ENCODE results near the gene UXS1.

The UXS1 gene

DNA sequence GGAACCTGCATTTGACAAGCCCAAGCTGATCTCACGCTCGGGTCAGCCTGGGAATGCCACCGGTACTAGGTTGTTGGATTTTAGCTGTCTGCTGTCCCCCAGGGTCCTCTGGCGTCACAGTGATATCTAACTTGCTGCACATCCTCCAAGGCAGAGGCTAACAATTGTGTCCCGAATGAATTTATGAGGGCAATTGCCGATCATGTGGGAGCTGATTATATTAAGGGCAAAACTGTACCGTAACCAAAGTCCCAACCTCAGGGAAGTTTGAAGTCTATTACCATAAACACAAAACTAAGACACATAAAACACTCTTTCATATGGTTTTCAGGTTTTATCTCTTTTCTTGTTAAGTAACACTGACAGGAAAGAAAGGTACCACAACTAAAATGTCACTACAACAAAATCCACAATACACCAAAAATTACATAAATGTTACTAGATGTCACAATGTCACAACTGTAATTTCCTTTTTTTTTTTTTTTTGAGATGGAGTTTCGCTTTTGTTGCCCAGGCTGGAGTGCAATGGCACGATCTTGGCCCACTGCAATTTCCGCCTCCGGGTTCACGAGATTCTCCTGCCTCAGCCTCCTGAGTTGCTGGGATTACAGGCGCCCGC lies 6.7 kb downstream of the UXS1 start:
- DNase-seq: no peak

DNA sequence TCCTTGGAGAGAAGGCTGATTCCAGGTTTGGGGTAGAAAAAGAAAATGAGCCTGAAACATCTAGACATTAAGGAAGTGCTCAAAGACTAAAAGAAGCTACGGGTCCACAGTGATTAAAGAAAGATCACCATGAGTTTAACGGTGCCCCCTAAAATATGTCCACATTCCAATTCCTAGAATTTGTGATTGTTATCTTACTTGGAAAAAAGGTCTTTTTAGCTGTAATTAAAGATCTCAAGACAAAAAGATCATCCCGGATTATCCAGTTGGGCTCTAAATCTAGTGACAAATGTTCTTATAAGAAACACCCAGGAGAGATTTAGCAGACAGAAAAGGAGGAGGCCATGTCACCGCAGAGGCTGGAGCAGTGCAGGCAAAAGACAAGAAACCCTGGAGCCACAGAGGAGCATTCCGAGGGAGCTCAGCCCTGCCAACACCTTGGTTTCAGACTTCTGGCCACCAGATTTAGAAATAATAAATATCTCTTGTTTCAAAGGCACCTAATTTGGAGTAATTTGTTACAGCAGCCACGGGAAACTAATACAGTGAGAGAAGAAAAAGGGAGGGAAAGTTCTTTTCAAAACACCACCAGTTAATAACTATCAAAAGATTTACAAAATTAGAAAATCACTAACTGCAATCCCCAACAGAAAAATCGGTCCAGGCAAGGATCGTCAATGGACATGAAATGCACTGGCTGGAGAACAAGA lies 8.5 kb downstream of the UXS1 start:
- no peak for DNase-seq

DNA sequence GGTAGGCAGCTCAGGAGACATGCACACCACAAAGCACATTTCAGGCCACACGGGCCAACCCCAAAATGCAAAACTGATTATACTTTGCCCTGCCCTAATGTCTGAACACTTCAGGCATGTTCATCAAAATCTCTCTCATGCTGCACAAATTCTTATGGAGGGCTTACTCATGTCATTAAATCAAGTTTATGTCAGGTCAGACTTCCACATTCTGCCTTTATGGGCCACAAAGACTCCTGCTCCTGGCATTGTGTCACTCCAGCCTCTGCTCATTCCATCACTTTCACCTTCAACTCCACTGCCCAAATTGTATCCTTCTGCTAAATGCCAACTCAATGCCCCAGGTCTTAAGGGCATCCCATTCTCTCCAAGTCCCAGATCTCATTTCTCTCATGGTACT lies 9.2 kb downstream of the UXS1 start:
- no peak for DNase-seq

DNA sequence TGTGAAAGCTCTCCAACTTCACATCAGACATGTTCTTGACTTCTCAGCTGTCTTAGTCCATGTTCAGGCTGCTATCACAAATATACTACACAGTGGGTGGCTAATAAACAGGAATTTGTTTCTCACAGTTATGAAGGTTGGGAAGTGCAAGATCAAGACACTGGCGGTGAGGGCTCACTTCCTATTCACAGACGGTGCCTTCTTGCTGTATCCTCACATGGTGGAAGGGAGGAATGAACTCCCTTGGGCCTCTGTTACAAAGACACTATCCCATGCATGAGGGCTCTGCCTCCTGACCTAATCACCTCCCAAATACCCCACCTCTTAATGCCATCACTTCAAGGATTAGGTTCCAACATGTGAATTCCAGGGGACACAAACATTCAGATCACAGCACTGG lies 9.7 kb downstream of the UXS1 start:
- DNase-seq: no peak

DNA sequence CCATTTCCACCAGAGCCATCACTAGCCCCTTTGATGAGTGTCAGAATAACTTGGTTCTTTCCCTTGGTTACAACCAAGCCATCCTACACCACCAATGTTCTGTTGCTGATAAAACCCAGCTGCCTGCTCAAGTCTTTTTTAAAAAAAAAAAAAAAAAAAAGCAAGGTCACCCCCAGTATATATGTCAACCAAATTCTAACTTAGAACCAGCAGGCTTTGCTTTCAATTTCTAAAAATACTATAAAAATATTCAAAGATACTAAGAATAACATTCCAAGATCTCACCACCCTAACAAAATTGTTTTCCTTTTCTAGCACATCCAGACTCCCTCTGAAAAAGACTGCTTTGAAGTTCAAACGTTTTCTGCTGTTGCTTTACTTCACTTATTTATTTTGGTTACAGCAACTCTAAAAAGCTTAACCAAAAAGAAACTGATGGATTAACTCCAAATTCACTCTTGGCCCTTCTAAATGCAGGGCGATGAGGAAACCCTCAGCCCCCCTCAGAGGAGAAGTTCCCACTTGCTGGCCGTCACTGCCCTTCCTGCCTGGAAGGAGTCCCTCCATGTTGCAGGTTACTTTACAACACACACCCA lies 10.9 kb downstream of the UXS1 start:
- no peak for DNase-seq

DNA sequence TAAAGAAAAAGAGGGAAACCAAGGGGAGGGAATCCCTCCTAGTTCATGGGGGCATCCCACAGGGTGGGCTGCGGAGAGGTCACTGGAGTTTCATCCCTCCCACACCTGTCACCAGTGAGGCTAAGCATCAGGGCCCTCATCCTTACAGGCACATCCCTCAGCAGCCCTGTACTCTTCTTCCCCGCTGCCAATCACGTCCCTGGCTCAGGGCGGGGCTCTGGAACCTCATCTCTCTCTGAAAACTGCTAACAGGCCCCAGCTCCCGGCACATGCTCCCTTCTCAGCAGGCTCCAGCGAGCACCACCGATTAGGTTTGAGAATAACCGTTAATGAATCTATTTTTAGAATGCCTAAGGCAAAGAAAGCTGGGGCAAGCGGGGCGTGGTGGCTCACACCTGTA lies 13.0 kb downstream of the UXS1 start:
- no peak for DNase-seq

DNA sequence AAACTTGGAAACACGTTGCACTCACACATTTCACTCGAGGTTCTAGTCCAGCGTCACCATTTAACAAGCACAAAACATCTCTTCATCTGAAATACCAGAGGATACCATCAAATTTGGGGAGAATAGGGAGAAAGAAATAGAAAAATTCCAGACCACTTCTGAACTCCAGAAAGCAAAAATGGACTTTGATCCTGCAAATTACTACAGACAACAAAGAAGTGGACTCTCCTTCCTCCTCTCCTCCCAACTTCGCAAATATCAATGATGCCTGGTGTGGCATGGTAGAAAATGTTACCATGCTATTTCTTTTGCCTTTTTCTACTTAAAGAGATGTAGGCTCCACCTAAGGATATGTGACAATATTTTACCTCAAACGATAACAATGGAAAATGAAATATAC lies 13.5 kb downstream of the UXS1 start:
- DNase-seq: no peak

DNA sequence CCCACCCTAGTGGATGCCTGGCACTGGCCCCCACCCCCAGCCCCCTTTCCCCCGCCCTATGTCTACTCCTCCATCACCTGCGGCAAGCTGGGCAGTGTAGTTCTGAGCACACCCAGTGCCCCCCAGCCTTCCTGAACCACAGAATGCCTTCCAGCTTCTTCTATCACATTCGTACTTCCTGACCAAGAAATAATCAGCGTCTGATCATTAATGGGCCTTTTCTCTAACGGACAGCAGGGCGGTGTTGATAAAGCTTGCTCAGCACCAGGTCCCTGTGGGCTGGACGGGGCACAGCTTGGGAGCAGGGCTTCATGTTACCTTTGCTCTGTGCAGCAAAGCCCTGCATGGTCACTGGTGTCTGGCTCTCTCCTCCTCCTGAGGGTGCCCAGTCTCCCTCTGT lies 15.4 kb downstream of the UXS1 start:
- DNase-seq: no peak

DNA sequence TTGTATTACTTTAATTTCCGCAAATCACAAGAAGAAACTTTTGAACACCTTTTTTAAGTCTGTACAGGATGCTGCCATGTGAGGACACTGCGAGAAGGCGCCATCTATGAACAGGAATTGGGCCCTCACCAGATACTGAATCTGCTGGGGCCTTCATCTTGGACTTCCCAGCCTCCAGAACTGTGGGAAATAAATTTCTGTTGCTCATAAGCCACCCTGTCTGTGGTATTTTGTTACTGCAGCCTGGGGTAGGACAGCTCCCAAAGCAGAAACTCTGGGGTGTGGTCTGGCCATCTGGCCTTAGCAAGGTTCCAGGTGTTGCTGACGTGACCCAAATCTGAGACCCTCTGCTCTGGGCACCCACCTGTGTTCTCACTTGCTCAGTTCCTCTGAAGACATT lies 16.5 kb downstream of the UXS1 start:
- DNase-seq: no peak

DNA sequence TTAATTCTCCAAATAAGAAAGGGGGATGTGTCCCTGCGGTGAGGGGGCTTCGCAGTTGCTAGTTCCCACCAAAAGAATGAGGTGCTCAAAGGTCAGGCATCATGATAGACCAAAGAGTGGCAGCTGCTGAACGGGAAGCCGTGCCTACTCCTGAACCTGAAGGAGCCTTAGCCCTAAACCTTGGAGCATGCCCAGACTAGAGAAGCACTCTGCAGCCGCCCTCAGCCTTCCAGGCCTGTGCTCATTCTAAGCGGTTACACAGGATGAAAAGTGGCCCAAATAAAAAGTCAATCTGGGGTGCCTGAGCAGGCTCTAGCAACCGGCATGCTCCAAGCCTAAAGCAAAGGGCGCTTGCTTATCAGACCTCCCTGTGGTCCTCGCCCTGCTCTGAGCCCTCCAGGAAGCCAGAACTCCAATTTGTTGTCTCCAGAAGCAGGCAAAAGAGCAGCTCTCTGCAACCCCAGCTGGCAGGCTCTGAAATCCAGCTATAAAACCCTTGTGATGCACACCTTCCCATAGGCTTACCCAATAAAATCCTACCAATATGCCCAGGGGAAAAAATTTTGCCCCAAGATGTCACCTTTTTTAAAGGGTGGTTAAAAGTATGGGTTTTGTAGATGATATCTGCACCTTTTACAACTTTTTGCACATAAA lies 17.5 kb downstream of the UXS1 start:
- no peak for DNase-seq

DNA sequence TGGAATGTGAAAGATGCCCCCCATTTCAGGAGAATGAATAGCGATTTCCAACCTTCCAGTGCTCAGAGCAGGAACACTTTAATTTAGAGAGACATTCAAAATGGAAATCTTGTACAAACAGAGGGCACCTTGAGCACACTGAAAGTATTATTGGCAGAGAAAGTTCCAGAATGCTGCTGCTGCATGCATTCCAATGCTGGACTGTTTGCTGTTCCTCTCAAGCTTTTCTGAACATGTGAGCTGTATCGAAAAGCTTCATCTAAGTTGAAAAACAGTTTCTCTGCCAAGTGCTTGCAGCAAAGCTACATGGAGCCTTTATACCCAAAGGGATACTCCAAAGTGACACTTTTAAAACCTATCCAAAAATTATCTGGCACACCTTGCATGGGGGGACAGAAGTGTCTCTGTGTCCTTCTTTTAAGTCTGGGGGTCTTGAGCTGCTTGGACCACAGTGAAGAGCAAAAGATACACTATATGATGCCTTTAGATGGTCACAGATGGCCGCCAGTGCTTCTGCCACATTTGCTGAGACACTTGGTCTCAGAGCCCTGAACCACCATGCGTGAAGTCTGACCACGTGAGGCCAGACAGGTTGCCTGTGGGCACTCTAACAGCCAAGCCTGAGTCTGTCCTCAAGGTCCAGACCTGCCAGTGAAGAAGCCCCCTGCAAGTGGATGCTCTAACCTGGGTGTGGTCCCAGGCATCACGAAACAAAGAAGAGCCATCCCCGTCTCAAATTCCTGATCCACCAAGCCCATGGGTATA lies 18.8 kb downstream of the UXS1 start:
- DNase-seq: no peak

DNA sequence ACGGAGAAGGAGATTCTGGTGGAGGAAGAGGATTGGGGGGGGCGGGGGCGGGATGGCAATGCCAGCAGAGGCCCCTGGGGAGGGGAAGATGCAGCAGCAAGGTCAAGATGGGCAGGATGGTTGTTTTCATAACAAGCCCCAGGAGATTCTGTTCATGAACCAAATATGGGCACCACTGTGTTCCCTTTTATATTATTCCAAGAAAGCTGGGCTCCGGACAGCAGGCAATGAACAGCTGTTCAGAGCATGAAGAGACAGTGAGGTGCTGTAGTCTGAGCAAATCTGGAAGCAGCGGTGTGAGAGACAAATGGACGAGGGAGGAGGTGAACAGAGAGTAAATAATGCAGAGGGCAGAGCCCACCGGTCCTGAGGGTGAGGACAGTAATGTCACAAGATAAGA lies 20.0 kb downstream of the UXS1 start:
- no peak for DNase-seq

DNA sequence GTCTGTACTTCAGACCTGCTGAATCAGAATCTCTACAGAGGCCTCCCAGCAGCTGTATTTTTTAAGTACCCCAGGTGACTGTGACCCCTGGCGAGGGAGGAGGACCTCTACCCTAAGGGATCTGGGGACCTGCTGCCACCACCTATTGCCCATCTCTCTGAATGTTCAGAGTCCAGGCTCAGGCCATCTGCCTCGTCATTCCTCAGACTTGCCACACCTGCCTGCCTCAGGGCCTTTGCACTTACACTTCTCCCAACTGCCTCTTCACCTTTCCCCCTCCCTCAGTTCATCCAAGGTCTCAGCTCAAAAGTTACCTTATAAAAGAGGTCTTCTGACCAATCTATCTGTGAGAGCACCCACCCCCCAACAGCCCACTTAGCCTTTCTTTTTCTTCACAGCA lies 21.5 kb downstream of the UXS1 start:
- DNase-seq: no peak

DNA sequence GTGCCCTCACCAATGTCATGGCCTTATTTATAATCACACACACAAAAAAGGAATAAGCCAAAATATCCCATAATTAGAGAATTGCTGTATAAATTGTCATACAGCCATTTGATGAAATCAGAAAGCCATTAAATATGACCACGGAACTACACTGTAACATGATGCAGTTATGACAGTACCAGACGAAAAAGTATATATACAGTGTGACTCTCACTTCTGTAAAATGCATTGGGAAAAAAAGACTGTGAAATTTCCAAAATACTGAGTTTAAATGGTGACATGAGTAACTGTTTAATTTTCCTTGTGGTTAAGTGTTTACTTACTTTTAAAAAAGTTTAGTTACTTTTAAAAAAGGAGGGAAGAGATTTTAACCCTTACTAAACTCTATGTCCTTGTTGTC lies 25.4 kb downstream of the UXS1 start:
- no peak for DNase-seq

DNA sequence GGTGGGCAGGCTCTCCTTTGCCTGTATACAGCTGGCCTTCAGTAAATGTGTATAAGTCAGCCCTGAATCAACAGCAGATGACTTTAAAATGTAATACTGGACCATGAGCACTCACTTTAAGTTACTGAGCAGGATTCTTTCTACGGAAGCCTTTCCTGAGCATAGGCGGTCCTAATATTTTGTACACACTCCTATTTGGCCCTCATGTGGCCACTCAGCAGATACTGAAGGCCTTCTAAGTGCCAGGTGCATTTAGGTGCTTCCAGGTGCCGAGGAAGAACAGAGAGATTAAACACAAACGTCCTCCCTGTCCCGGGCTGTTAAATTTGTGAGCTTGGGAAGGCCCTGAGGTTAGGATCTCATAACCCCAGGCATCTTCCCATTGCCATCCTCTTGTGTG lies 27.0 kb downstream of the UXS1 start:
- no peak for DNase-seq

DNA sequence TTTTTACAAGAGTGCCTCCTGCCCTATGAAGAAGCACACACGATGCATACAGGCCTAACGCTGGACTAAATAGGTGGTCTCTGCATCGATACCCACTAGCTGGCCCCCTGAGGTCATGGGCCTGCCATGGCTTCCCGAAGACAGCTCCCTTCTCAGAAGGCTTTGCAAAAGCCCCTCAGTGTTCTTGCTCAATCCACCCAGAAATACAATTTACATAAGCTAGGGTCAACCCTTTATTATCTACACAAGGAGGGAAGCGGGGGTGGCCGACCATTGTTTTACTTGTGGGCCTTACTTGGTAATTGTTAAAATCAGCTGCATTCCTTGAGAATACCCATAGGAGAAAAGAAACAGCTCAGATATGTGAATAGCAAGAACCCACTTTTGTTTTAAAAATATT lies 28.5 kb downstream of the UXS1 start:
- no peak for DNase-seq

DNA sequence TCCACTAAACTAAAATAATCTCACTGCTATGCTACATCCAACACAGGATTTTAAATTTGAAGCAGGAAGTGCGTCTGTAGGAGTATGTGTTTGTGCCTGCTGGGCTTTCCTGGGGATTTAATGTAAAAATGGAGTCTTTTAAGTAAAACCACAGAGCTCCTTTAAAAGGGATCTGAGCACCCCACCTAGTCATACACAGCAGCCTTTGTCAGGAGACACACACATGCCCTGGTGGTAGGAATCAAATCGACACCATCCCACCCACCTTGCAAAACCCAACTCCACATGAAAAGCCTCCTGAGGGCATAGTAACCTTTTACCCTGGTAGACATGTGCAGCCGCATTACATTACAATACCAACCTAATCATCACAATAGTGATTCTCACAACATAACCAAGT lies 29.1 kb downstream of the UXS1 start:
- no peak for DNase-seq

DNA sequence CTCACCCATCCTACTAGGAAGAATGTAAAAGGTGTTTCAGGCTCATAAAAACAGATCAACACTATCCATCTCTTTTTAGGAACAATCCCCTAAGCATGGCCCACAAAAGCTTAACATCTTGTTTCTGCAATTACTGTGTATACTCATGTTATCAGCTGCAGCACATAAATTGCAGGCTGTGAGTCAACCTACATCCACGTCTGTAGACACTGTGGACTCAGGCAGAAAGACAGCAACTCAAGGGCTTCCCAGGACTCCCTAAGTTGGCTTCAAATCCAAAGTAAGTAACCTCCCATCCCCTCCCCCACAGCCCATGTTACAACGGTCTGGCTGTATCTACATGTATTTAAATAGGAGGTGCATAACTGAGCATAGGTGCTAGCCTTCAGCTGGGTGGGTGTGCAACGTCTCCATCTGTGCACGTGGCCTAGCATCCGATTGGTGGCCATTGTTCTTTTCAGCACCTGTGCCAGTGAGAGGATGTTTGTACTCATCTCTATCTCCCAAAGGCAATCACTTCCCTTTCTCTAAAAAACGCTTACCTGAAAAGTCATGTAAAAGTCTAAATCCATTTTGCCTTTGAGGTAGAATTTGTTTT lies 30.1 kb downstream of the UXS1 start:
- DNase-seq: no peak

DNA sequence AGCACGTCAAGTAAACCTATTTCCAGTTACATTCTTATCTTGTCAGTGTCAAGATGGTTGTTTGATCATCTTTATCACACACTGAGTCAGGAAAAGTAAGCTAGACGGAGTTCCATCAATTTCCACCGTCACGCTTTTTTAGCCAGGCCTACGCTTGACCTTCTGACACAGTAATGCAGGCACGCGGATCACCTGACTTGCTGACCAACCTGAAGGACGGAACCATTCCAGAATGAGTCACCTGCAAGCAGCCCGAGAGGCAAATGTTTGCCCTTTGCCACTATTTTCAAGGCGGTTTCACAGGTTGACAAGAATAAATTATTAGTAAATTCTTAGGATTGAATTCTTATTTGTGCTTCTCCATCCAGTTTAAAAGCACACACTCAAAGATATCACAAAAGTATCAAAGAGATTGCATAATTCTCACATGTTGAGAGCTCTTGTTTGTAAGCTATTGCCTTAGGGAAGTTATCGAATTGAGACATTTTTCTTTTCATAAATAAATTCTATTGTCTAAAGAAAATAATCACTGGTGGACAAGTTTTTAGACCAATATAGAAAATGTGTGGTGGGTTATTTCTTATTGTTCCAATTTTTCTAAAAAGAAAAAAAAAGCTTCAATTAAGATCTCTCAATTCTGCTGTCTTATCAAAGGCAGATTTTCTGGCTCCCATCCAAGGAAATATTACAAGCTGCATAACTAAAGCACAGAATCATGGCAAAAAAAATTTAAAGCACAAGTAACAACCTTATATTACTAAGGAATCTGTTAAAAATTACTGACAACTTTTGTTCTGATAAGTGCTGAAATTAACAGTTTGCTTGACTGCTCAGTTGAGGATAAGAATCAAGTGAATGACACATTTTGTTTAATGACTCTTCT lies 31.9 kb downstream of the UXS1 start:
- DNase-seq: no peak

DNA sequence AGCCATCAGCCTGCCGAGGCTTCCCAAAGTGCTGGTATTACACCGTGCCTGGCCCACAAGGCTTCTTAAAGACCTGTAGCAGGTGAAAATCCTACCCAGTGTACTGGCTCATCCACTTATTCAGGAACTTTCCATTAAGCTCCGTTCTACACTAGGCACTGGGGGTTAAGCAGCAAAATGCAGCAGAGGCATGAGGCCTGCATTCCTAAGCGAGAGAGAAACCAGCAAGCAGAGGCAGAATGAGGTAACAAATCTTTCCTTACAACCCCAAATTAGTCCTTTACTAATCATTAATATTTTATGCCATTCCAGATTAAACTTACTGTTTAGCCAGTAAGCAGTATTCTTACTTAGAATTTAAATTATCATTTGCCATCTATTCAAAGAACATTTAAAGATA lies 32.8 kb downstream of the UXS1 start:
- no peak for DNase-seq

DNA sequence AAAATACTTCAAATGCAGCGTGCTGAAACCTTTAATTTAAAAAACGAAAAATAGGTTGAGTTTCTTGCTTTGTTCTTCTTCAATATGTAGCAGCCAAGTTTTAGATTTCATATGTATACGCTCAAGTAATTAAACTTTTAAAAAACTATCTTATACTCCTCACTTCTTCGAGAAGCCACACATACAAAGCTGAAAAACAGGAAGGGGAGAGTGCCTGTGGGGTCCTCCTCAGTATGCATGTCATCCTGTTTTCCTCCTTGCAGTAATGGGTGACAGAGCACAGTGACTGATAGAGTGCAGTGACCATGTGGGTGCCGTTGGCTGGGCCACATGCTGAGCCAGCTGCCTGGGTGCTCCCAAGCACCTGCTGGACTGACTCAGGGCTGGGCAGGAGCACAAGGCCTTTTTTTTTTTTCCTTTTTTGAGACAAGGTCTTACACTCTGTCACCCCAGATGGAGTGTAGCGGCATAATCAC lies 33.3 kb downstream of the UXS1 start:
- no peak for DNase-seq

All from DMS153 (cell line).